Gastrocnemius medialis (tissue), 4 donors: Measurements from ENCODE around the gene KRT4.

Source experiments
- CTCF ChIP-seq, 5 experiments: fragments of 450-650 bp in 3 of 5; fragments of 200-600 bp in 2 of 5; sonication (generic) in 2 of 5; IDR thresholded peaks in 4 of 5; conservative IDR thresholded peaks in 1 of 5; 1 replicate in 4 of 5; 2 replicates in 1 of 5; pipeline ENCODE4 v1.5.1; 2016 to 2019; ENCODE audit warnings: antibody characterized with exemption in 5 of 5, mild to moderate bottlenecking in 3 of 5, moderate library complexity in 3 of 5
- POLR2A ChIP-seq, 2 donors: fragments of 450-650 bp; IDR thresholded peaks; one replicate each; pipeline ENCODE4 v1.6.1; 2017; ENCODE audit warnings: antibody characterized with exemption in 2 of 2, mild to moderate bottlenecking in 2 of 2, moderate library complexity in 2 of 2

GRCh38 chr12:52821826-52822660, 8.1 kb upstream of the KRT4 start:
- TF ChIP-seq POLR2A (IDR thresholded peaks at IDR 0.05) = no peak
- no peak for TF ChIP-seq CTCF (IDR thresholded peaks at IDR 0.05 in 4 of 5, conservative IDR thresholded peaks at IDR 0.05 in 1 of 5)
